Cardiac fibroblast (primary cell): ENCODE data around the gene SYPL1.

Experiments used
- DNase-seq, 2 donors: peaks; one replicate each; pipeline versions ENCODE4 v3.0.0 to v3.0.0-alpha.2; 2010; ENCODE audit warnings: low read depth in 2 of 2
- H3K4me3 ChIP-seq, 2 donors: replicated peaks in 1 of 2; 1 replicate in 1 of 2; 2 replicates in 1 of 2; pipeline ENCODE4 v1.5.1; 2011; ENCODE audit warnings: low read depth in 2 of 2, low read length in 2 of 2, mild to moderate bottlenecking in 2 of 2, moderate library complexity in 1 of 2
- TF ChIP-seq, protein P1 (sequence below): IDR thresholded peaks from one replicate; pipeline ENCODE4 v1.5.1; 2011; ENCODE audit warnings: low read depth, mild to moderate bottlenecking, low read length, inconsistent platforms

The SYPL1 gene

GRCh38 chr7:106069471-106070200 lies 42.5 kb downstream of the SYPL1 start:
- no peak for DNase-seq
- no peak overlapping the region for H3K4me3 ChIP-seq
- TF ChIP-seq, protein P1, sequence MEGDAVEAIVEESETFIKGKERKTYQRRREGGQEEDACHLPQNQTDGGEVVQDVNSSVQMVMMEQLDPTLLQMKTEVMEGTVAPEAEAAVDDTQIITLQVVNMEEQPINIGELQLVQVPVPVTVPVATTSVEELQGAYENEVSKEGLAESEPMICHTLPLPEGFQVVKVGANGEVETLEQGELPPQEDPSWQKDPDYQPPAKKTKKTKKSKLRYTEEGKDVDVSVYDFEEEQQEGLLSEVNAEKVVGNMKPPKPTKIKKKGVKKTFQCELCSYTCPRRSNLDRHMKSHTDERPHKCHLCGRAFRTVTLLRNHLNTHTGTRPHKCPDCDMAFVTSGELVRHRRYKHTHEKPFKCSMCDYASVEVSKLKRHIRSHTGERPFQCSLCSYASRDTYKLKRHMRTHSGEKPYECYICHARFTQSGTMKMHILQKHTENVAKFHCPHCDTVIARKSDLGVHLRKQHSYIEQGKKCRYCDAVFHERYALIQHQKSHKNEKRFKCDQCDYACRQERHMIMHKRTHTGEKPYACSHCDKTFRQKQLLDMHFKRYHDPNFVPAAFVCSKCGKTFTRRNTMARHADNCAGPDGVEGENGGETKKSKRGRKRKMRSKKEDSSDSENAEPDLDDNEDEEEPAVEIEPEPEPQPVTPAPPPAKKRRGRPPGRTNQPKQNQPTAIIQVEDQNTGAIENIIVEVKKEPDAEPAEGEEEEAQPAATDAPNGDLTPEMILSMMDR, result no peak

- DNase-seq, result peak in 1 of 2 donors; percentile 41
- H3K4me3 ChIP-seq, result no peak overlapping the region
- TF ChIP-seq, protein P1, result no peak
Measured at GRCh38 chr7:106068986-106069385, 43.1 kb downstream of the SYPL1 start.

GRCh38 chr7:106068538-106068961 lies 43.6 kb downstream of the SYPL1 start:
- no peak overlapping the region for H3K4me3 ChIP-seq
- TF ChIP-seq, protein P1, result no peak
- DNase-seq, result no peak

GRCh38 chr7:106067678-106068077 lies 44.4 kb downstream of the SYPL1 start:
- DNase-seq, result no peak
- TF ChIP-seq, protein P1, result no peak
- H3K4me3 ChIP-seq, result no peak overlapping the region

DNA sequence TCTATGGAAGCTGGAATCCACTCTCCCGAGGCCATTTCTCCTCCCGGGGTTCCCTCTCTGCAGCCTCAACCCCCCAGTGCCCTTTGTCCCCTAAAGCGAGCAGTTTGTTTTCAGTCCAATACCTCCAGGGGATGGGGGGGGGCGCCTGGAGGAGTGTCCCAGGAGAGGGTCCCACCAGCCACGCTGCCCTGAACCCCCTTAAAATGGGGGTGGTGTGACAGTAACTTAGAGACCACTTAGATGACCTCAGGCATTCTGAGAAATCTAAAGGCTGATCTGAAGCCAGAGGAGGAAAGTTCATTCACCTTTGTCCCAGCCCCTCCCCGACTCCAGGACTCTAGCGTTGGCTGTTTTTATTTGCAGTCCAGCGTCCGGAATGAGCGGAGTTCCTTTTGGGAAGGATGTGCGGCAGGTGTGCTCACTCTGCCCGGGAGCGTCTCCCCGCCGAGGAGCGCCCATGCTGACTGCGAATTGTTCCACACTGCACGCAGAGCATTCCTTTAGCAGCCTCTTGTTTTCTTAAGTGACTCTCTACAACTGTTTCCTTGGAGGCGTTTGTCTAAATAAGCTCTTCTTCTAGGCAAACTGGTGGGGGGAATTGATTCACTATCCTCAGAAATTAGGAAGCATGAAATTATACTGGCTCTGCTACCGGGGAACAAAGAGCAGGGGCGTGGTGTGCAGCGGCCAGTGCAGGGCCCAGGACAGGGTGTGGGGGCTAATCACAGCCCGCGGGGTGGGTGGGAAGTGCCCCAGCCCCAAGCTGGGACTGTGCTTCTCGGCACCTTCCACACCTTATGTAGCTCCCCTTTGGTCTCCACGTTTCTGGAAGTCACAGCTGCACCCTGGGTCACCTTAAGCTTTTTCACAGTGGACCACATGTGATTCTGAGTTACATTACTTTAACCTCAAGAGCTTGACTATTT lies 46.3 kb downstream of the SYPL1 start:
- DNase-seq, result peak in 1 of 2 donors; percentile 39
- TF ChIP-seq, protein P1, result no peak
- peak overlapping the region; percentile 21 to 33 for H3K4me3 ChIP-seq

- peak; percentile 93 to 97 for DNase-seq
- TF ChIP-seq, protein P1, result no peak
- peak overlapping the region; percentile 21 to 33 for H3K4me3 ChIP-seq
Measured at GRCh38 chr7:106064771-106065574, 47.1 kb downstream of the SYPL1 start.
